ENCODE results near the gene CDK12. TPM values are rescaled to one million over a fixed set of nuclear protein-coding genes. Genes with fewer than 3 reads are reported as not detected.
A peak's percentile ranks its signal among the peaks of the same experiment; 100 is the strongest.

Gene CDK12
- total RNA-seq, 1 experiment from 2014 or later: 30.4 TPM

DNA sequence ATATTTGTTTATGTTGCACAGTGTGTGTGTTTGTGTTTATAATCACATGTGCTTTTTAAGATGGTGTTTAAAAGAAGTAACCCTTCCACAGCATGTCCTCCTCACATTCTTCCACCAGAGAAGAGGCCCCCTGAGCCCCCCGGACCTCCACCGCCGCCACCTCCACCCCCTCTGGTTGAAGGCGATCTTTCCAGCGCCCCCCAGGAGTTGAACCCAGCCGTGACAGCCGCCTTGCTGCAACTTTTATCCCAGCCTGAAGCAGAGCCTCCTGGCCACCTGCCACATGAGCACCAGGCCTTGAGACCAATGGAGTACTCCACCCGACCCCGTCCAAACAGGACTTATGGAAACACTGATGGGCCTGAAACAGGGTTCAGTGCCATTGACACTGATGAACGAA, 69.2 kb downstream of the CDK12 start:
- H3K9me3 ChIP-seq (ENCODE audit: low read length): no peaks in the 10 kb centered on the region
- no TSS peak for BruUV-seq (replicated peaks)
- CTCF ChIA-PET: no interaction called here
- peaks cover 21% of the 10 kb centered on the region for H3K4me1 ChIP-seq (ENCODE audit: insufficient read depth, low read length)
- H3K9me2 ChIP-seq (replicated peaks; ENCODE audit: low read length): no peaks in the 10 kb centered on the region
- H3F3A ChIP-seq (ENCODE audit: low read length, unreplicated experiment): no peaks in the 10 kb centered on the region
- no peak overlapping the region for H3K4me3 ChIP-seq (ENCODE audit: low read length)
- no peak overlapping the region for H3K27ac ChIP-seq (ENCODE audit: low read length)
- TF ChIP-seq EZH2phosphoT487 (IDR thresholded peaks at IDR 0.05; ENCODE audit: borderline replicate concordance, low read length): no peak
- no peak for TF ChIP-seq EZH2 (IDR thresholded peaks at IDR 0.05; ENCODE audit: low read length, unreplicated experiment)
- TF ChIP-seq, protein P1, sequence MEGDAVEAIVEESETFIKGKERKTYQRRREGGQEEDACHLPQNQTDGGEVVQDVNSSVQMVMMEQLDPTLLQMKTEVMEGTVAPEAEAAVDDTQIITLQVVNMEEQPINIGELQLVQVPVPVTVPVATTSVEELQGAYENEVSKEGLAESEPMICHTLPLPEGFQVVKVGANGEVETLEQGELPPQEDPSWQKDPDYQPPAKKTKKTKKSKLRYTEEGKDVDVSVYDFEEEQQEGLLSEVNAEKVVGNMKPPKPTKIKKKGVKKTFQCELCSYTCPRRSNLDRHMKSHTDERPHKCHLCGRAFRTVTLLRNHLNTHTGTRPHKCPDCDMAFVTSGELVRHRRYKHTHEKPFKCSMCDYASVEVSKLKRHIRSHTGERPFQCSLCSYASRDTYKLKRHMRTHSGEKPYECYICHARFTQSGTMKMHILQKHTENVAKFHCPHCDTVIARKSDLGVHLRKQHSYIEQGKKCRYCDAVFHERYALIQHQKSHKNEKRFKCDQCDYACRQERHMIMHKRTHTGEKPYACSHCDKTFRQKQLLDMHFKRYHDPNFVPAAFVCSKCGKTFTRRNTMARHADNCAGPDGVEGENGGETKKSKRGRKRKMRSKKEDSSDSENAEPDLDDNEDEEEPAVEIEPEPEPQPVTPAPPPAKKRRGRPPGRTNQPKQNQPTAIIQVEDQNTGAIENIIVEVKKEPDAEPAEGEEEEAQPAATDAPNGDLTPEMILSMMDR (conservative IDR thresholded peaks at IDR 0.05; ENCODE audit: low read depth, low read length): no peak
- DNase-seq (no peak), ATAC-seq (no peak)
- no peaks in the 10 kb centered on the region for H3K27me3 ChIP-seq (ENCODE audit: low read length)
- POLR2A ChIA-PET (ENCODE audit: unreplicated experiment): no interaction called here
- H2AFZ ChIP-seq (ENCODE audit: low read length): no peak overlapping the region
- no peak overlapping the region for H3K9ac ChIP-seq (ENCODE audit: low read length)
- no peak overlapping the region for H3K4me2 ChIP-seq (ENCODE audit: low read length)
- H3K79me2 ChIP-seq (ENCODE audit: low read length): no peaks in the 10 kb centered on the region
- peaks cover 29% of the 10 kb centered on the region for H3K36me3 ChIP-seq (ENCODE audit: low read depth, low read length)
- intact Hi-C loops (cut with micrococcal nuclease): no loop called here
- no peaks in the 10 kb centered on the region for H4K20me1 ChIP-seq (ENCODE audit: low read length)

DNA sequence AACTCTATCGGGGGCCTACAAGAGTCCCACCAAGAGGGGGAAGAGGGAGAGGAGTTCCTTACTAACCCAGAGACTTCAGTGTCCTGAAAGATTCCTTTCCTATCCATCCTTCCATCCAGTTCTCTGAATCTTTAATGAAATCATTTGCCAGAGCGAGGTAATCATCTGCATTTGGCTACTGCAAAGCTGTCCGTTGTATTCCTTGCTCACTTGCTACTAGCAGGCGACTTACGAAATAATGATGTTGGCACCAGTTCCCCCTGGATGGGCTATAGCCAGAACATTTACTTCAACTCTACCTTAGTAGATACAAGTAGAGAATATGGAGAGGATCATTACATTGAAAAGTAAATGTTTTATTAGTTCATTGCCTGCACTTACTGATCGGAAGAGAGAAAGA, 70.0 kb downstream of the CDK12 start:
- Histone ChIP-seq H3K27me3 (ENCODE audit: low read length) (no peaks in the 10 kb centered on the region), H3K27ac (ENCODE audit: low read length) (no peak overlapping the region), H4K20me1 (ENCODE audit: low read length) (no peaks in the 10 kb centered on the region), H3K4me1 (ENCODE audit: insufficient read depth, low read length) (peaks cover 21% of the 10 kb centered on the region), H3K9ac (ENCODE audit: low read length) (no peak overlapping the region), H3K36me3 (ENCODE audit: low read depth, low read length) (peaks cover 21% of the 10 kb centered on the region), H3K4me3 (ENCODE audit: low read length) (no peak overlapping the region), H3K4me2 (ENCODE audit: low read length) (no peak overlapping the region), H2AFZ (ENCODE audit: low read length) (no peak overlapping the region), H3K79me2 (ENCODE audit: low read length) (no peaks in the 10 kb centered on the region), H3K9me3 (ENCODE audit: low read length) (no peaks in the 10 kb centered on the region), H3K9me2 (replicated peaks; ENCODE audit: low read length) (no peaks in the 10 kb centered on the region), H3F3A (ENCODE audit: low read length, unreplicated experiment) (no peaks in the 10 kb centered on the region)
- TF ChIP-seq EZH2phosphoT487 (IDR thresholded peaks at IDR 0.05; ENCODE audit: borderline replicate concordance, low read length) (no peak), EZH2 (IDR thresholded peaks at IDR 0.05; ENCODE audit: low read length, unreplicated experiment) (no peak)
- TF ChIP-seq, protein P1 (conservative IDR thresholded peaks at IDR 0.05; ENCODE audit: low read depth, low read length): no peak
- intact Hi-C loops (cut with micrococcal nuclease): no loop called here
- DNase-seq: no peak
- ChIA-PET POLR2A (ENCODE audit: unreplicated experiment) (no interaction called here), CTCF (interaction anchor here (0.5 kb wide), 1 partner anchor 178 kb away, joined by 6 read pairs; no protein-coding TSS in a partner anchor)
- no TSS peak for BruUV-seq (replicated peaks)
- ATAC-seq: no peak

DNA sequence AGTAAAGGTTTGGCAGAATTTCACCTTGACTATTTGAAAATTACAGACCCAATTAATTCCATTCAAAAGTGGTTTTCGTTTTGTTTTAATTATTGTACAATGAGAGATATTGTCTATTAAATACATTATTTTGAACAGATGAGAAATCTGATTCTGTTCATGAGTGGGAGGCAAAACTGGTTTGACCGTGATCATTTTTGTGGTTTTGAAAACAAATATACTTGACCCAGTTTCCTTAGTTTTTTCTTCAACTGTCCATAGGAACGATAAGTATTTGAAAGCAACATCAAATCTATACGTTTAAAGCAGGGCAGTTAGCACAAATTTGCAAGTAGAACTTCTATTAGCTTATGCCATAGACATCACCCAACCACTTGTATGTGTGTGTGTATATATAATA, 72.6 kb downstream of the CDK12 start:
- no peak overlapping the region for H3K27ac ChIP-seq (ENCODE audit: low read length)
- H3K4me3 ChIP-seq (ENCODE audit: low read length): no peak overlapping the region; the same call in 1 of the 2 replicates
- ChIA-PET CTCF (no interaction called here), POLR2A (ENCODE audit: unreplicated experiment) (no interaction called here)
- no peaks in the 10 kb centered on the region for H4K20me1 ChIP-seq (ENCODE audit: low read length)
- intact Hi-C loops (cut with micrococcal nuclease): no loop called here
- DNase-seq (peak; percentile 73), ATAC-seq (no peak)
- no TSS peak for BruUV-seq (replicated peaks)
- no peak for TF ChIP-seq EZH2 (IDR thresholded peaks at IDR 0.05; ENCODE audit: low read length, unreplicated experiment)
- TF ChIP-seq, protein P1 (conservative IDR thresholded peaks at IDR 0.05; ENCODE audit: low read depth, low read length): no peak
- peaks cover 21% of the 10 kb centered on the region for H3K4me1 ChIP-seq (ENCODE audit: insufficient read depth, low read length)
- no peaks in the 10 kb centered on the region for H3F3A ChIP-seq (ENCODE audit: low read length, unreplicated experiment)
- peaks cover 5% of the 10 kb centered on the region; the same call in 1 of the 2 replicates for H3K36me3 ChIP-seq (ENCODE audit: low read depth, low read length)
- H2AFZ ChIP-seq (ENCODE audit: low read length): no peak overlapping the region
- no peaks in the 10 kb centered on the region for H3K9me2 ChIP-seq (replicated peaks; ENCODE audit: low read length)
- H3K9me3 ChIP-seq (ENCODE audit: low read length): no peaks in the 10 kb centered on the region
- H3K9ac ChIP-seq (ENCODE audit: low read length): no peak overlapping the region
- H3K4me2 ChIP-seq (ENCODE audit: low read length): peak overlapping the region; percentile 76
- H3K79me2 ChIP-seq (ENCODE audit: low read length): no peaks in the 10 kb centered on the region
- no peaks in the 10 kb centered on the region for H3K27me3 ChIP-seq (ENCODE audit: low read length)

Measured in PC-3 (cell line).